HL-60 (cell line): Measurements from ENCODE around the gene PMP22.

Source experiments
- DNase-seq, 2 experiments: peaks; one replicate each; pipeline ENCODE4 v3.0.0-alpha.2; 2010 to 2020; ENCODE audit warnings: low read depth in 1 of 2, low spot score in 1 of 2
- H3K27ac ChIP-seq: fragments of 250-450 bp; sonication (Bioruptor Pico); replicated peaks from 2 replicates; pipeline ENCODE4 v1.5.1; 2020; ENCODE audit warnings: mild to moderate bottlenecking, moderate library complexity
- H3K27me3 ChIP-seq: fragments of 250-450 bp; sonication (Bioruptor Pico); 2 replicates; pipeline ENCODE4 v1.5.1; 2021; ENCODE audit warnings: mild to moderate bottlenecking, moderate library complexity; ENCODE audit not compliant: insufficient read depth, poor library complexity, severe bottlenecking
- H3K4me3 ChIP-seq: replicated peaks from 2 replicates; pipeline ENCODE4 v1.5.1; 2011; ENCODE audit warnings: mild to moderate bottlenecking, control low read depth, low read length; ENCODE audit not compliant: insufficient read depth
- GABPA ChIP-seq: IDR thresholded peaks from 2 replicates; pipeline ENCODE4 v1.6.1; 2012; ENCODE audit warnings: low read depth
- POLR2AphosphoS5 ChIP-seq: IDR thresholded peaks from 2 replicates; pipeline ENCODE4 v1.6.1; 2012; ENCODE audit warnings: low read depth
- SPI1 ChIP-seq: IDR thresholded peaks from 2 replicates; pipeline ENCODE4 v1.6.1; 2012; ENCODE audit warnings: low read depth, mild to moderate bottlenecking, borderline replicate concordance
- TF ChIP-seq, protein P1 (sequence below): IDR thresholded peaks from one replicate; pipeline ENCODE4 v1.5.1; 2011; ENCODE audit warnings: low read length, control low read depth, inconsistent platforms; ENCODE audit not compliant: insufficient read depth
- TF ChIP-seq, protein P2 (sequence below): IDR thresholded peaks from 2 replicates; pipeline ENCODE4 v1.6.1; 2012; ENCODE audit warnings: low read depth; ENCODE audit not compliant: insufficient replicate concordance

PMP22 gene

DNA sequence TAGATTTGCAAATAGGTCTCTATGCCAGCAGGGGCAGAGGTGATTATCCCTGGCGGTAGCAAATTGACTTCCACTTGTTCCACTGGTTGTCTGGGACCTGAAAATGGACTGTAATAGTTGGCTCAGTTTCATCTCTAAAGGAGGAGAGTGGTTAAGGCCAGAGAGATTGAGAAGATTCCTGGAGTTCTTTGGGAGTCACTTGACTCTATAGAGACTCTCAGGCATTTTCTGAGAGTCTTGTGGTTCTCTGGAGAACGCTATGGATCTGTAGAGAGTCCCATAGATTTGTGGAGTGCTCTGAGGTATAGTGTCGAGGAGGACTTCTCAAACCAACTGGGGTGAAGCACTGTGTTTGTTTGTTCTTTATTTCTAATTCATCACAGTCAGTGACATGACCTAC, 8.9 kb upstream of the PMP22 start:
- no peak for DNase-seq
- Histone ChIP-seq H3K4me3 (no peak overlapping the region), H3K27ac (no peak overlapping the region), H3K27me3 (no peaks in the 10 kb centered on the region)
- TF ChIP-seq SPI1 (no peak), POLR2AphosphoS5 (no peak), GABPA (no peak)
- TF ChIP-seq, protein P1, sequence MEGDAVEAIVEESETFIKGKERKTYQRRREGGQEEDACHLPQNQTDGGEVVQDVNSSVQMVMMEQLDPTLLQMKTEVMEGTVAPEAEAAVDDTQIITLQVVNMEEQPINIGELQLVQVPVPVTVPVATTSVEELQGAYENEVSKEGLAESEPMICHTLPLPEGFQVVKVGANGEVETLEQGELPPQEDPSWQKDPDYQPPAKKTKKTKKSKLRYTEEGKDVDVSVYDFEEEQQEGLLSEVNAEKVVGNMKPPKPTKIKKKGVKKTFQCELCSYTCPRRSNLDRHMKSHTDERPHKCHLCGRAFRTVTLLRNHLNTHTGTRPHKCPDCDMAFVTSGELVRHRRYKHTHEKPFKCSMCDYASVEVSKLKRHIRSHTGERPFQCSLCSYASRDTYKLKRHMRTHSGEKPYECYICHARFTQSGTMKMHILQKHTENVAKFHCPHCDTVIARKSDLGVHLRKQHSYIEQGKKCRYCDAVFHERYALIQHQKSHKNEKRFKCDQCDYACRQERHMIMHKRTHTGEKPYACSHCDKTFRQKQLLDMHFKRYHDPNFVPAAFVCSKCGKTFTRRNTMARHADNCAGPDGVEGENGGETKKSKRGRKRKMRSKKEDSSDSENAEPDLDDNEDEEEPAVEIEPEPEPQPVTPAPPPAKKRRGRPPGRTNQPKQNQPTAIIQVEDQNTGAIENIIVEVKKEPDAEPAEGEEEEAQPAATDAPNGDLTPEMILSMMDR, result no peak
- TF ChIP-seq, protein P2, sequence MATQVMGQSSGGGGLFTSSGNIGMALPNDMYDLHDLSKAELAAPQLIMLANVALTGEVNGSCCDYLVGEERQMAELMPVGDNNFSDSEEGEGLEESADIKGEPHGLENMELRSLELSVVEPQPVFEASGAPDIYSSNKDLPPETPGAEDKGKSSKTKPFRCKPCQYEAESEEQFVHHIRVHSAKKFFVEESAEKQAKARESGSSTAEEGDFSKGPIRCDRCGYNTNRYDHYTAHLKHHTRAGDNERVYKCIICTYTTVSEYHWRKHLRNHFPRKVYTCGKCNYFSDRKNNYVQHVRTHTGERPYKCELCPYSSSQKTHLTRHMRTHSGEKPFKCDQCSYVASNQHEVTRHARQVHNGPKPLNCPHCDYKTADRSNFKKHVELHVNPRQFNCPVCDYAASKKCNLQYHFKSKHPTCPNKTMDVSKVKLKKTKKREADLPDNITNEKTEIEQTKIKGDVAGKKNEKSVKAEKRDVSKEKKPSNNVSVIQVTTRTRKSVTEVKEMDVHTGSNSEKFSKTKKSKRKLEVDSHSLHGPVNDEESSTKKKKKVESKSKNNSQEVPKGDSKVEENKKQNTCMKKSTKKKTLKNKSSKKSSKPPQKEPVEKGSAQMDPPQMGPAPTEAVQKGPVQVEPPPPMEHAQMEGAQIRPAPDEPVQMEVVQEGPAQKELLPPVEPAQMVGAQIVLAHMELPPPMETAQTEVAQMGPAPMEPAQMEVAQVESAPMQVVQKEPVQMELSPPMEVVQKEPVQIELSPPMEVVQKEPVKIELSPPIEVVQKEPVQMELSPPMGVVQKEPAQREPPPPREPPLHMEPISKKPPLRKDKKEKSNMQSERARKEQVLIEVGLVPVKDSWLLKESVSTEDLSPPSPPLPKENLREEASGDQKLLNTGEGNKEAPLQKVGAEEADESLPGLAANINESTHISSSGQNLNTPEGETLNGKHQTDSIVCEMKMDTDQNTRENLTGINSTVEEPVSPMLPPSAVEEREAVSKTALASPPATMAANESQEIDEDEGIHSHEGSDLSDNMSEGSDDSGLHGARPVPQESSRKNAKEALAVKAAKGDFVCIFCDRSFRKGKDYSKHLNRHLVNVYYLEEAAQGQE, result no peak

DNA sequence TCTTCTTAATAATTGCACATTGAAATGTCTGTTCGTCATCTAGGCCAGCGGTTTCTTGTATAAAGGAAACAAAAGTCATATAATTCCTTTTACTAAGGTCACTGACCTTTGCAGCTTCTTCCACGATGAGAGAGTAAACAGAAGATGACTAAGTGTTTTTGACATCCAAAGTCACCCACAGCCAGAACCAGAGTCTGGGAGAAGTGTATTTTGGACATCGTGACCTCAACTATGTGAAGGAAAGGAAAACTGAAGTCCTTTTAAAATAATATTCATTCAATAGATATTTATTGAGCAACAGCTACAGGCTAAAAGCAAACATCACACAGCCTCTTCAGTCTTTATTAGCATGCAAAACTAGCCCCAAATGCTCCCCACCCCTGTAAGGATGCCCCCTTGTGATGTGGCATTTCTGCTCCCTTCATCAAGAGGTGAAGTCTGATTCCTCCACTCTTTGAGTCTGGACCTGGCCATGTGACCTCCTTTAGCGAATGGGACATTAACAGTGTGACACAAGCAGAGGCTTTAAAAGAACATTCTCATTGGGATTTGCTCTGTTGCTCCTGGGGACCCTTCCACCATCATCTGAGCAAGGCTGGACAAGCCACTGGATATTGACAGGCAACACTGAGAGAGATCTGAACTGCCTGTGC, 8.1 kb upstream of the PMP22 start:
- H3K27ac ChIP-seq, result no peak overlapping the region
- DNase-seq, result no peak

DNA sequence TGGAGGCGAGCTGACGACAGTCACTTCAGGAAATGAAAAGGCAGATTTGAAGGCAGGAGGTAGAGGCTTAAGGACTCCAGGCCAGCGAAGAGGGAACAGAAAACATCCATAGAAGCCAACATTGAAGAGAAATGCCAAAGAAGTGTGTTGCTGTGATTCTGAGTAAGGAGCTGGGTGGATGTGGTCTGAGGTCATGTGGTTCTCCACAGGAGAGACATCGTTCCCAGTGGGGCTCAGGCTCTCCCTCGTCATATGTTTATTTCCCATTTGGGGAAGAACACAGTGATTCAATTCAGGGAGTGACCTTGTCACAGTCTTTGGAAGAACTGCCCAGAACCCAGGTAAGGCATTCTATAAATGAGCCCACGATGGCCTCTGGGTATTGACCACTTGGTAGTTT, 6.6 kb upstream of the PMP22 start:
- TF ChIP-seq POLR2AphosphoS5 (no peak), SPI1 (no peak), GABPA (no peak)
- no peak overlapping the region for H3K4me3 ChIP-seq
- no peaks in the 10 kb centered on the region for H3K27me3 ChIP-seq
- no peak for DNase-seq
- H3K27ac ChIP-seq, result no peak overlapping the region

More for the DNA sequence above, 8.1 kb upstream of the PMP22 start:
- Histone ChIP-seq H3K27me3 (no peaks in the 10 kb centered on the region), H3K4me3 (no peak overlapping the region)
- TF ChIP-seq GABPA, result no peak
- TF ChIP-seq, protein P1, result no peak

DNA sequence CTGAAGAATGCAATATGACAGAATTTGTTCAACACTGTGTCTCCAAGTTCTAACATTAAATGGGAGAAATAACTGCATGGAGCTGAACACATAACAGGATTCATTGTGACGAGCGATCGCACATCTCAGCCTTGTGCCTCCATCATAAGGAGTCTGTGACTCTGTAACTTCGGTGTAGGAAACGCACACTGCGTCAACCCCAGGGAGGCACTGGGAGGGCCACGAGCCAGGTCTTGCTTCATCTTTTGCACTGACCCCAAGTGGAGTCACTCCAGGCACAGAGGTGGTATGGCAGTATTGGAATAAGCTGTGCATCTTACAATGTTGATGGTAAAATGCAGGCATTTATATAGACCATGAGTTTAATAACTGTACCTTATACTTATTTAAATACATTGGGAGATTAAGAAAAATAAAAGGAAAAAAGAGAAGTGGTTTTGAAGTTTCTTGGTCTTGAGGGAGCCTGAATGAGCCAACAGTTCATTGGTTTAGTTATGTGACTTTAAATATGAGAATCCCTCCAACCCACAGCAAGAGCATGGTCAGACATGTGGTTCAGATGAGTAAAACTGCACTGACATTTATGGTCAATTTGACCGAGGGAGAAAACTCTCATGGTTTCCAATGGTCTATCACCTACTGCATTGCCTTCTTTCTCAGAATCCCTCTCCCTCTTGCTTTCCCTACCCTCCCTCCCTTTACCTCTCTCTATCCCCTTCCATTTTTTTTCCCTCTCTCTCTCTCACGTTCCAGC, 5.7 kb upstream of the PMP22 start:
- H3K4me3 ChIP-seq, result no peak overlapping the region
- TF ChIP-seq, protein P2, result no peak
- no peak for TF ChIP-seq SPI1
- TF ChIP-seq, protein P1, result no peak
- TF ChIP-seq POLR2AphosphoS5, result no peak
- no peak for TF ChIP-seq GABPA
- no peak for DNase-seq
- no peaks in the 10 kb centered on the region for H3K27me3 ChIP-seq
- H3K27ac ChIP-seq, result no peak overlapping the region
